Endodermal cell (in vitro differentiated cells): ENCODE measurements around the gene EFTUD2. TPM values are rescaled to one million over a fixed set of nuclear protein-coding genes. Genes with fewer than 3 reads are reported as not detected.
A peak's percentile ranks its signal among the peaks of the same experiment; 100 is the strongest.
"Not testable (repeated sequence)": the region's sequence is repeated elsewhere in the genome, so short reads cannot be mapped to it uniquely, and the experiment has no call there.

ENCODE experiments used
- DNase-seq: peaks from one replicate; pipeline ENCODE4 v3.0.0-alpha.2; 2017
- H3K27ac ChIP-seq: 2 replicates; pipeline ENCODE4 v1.5.1; 2013; ENCODE audit warnings: mild to moderate bottlenecking, low read depth, low read length, moderate library complexity
- H3K27me3 ChIP-seq: 2 replicates; pipeline ENCODE4 v1.6.1; 2013; ENCODE audit warnings: mild to moderate bottlenecking, low read length, moderate library complexity; ENCODE audit not compliant: insufficient read depth, control insufficient read depth, poor library complexity, severe bottlenecking
- H3K36me3 ChIP-seq: 2 replicates; pipeline ENCODE4 v1.7.0; 2013; ENCODE audit warnings: mild to moderate bottlenecking, low read length, moderate library complexity; ENCODE audit not compliant: control insufficient read depth, insufficient read depth
- H3K4me1 ChIP-seq: one replicate; pipeline ENCODE4 v1.7.0; 2013; ENCODE audit warnings: low read length; ENCODE audit not compliant: control insufficient read depth, insufficient read depth
- H3K4me3 ChIP-seq: 2 replicates; pipeline ENCODE4 v1.5.1; 2013; ENCODE audit warnings: mild to moderate bottlenecking, low read length, moderate library complexity
- H3K9ac ChIP-seq: 2 replicates; pipeline ENCODE4 v1.6.1; 2013; ENCODE audit warnings: mild to moderate bottlenecking, low read length, moderate library complexity; ENCODE audit not compliant: poor library complexity, severe bottlenecking; ENCODE audit errors: extremely low read depth
- H3K9me3 ChIP-seq: 2 replicates; pipeline ENCODE4 v1.6.1; 2013; ENCODE audit warnings: mild to moderate bottlenecking, low read length, moderate library complexity; ENCODE audit not compliant: control insufficient read depth
- H3K27ac Mint-ChIP-seq: 2 replicates; pipeline ENCODE4 v1.8.0; 2020; ENCODE audit warnings: mixed read lengths
- H3K27me3 Mint-ChIP-seq: 2 replicates; pipeline ENCODE4 v1.8.0; 2021; ENCODE audit warnings: mild to moderate bottlenecking, mixed read lengths; ENCODE audit not compliant: insufficient read depth
- H3K36me3 Mint-ChIP-seq: 2 replicates; pipeline ENCODE4 v1.8.0; 2020; ENCODE audit warnings: low read depth, mixed read lengths
- H3K4me1 Mint-ChIP-seq: 2 replicates; pipeline ENCODE4 v1.8.0; 2020; ENCODE audit warnings: mixed read lengths
- H3K4me3 Mint-ChIP-seq: 2 replicates; pipeline ENCODE4 v1.8.0; 2020; ENCODE audit warnings: mild to moderate bottlenecking, moderate library complexity, mixed read lengths
- H3K9me3 Mint-ChIP-seq: 2 replicates; pipeline ENCODE4 v1.8.0; 2020; ENCODE audit warnings: mild to moderate bottlenecking, mixed read lengths
- CTCF ChIP-seq: fragments of 200-600 bp; sonication (generic); conservative IDR thresholded peaks from 2 replicates; pipeline ENCODE4 v1.5.0; 2021; ENCODE audit warnings: antibody characterized with exemption, mild to moderate bottlenecking
- WGBS, 2 experiments: methylation state at CpG; one replicate each; pipeline versions ENCODE4 v1.1.5 to v1.1.7; 2013; ENCODE audit warnings: missing lambda C conversion rate in 2 of 2, mixed read lengths in 1 of 2; ENCODE audit not compliant: insufficient coverage in 1 of 2, insufficient read length in 1 of 2; 5-methylcytosine and 5-hydroxymethylcytosine counted together
- total RNA-seq, 2 donors: library from RNA; stranded (reverse); fragmentation: NEBNext Ultra II Directional in 1 of 2; extraction: Animal tissue kit (Norgen Biotek cat#: 25700) in 1 of 2; gene quantifications; 2 replicates in 1 of 2; 3 replicates in 1 of 2; pipeline ENCODE4 v1.2.1, GENCODE V29; 2021

Gene EFTUD2
- total RNA-seq, 2 donors from 2014 or later: 145 to 171 TPM

GRCh38 chr17:44947461-44948314 is 48.4 kb upstream of the EFTUD2 start, which contains the start of gene KIF18B:
Gene KIF18B, minus strand, starts transcription at chr17:44947773. Its CDS starts 11,429 bp downstream, at chr17:44936344.
- no peaks in the 10 kb centered on the region for H3K9me3 ChIP-seq
- 9 to 25% methylated on average over 32 to 62 of the region's 62 CpGs for WGBS, 2 experiments
- TF ChIP-seq CTCF: no peak
- peak within 1 kb of the TSS; percentile 80 for H3K4me3 ChIP-seq
- H3K9me3 Mint-ChIP-seq: no peaks in the 10 kb centered on the region
- peaks cover 6% of the 10 kb centered on the region for H3K27me3 ChIP-seq
- peaks cover 6% of the 10 kb centered on the region for H3K4me1 Mint-ChIP-seq
- H3K27ac ChIP-seq: peak within 1 kb of the TSS; percentile 42
- H3K27me3 Mint-ChIP-seq: peaks cover 5% of the 10 kb centered on the region
- H3K27ac Mint-ChIP-seq: peak within 1 kb of the TSS; percentile 90
- peaks cover 20% of the 10 kb centered on the region for H3K36me3 ChIP-seq
- DNase-seq: peak; percentile 99
- H3K4me3 Mint-ChIP-seq: peak within 1 kb of the TSS; percentile 91
- no peaks in the 10 kb centered on the region for H3K4me1 ChIP-seq
- H3K36me3 Mint-ChIP-seq: peaks cover 16% of the 10 kb centered on the region
- H3K9ac ChIP-seq: peak within 1 kb of the TSS; percentile 78

GRCh38 chr17:44945652-44946051 is 46.4 kb upstream of the EFTUD2 start:
- not testable (repeated sequence) for H3K27ac ChIP-seq, H3K9me3 Mint-ChIP-seq, H3K9ac ChIP-seq, H3K4me1 ChIP-seq, H3K27me3 ChIP-seq, H3K27ac Mint-ChIP-seq, H3K9me3 ChIP-seq, H3K27me3 Mint-ChIP-seq, DNase-seq
- Mint-ChIP-seq H3K4me1 (peaks cover 12% of the 10 kb centered on the region), H3K4me3 (peak overlapping the region; percentile 91), H3K36me3 (peaks cover 16% of the 10 kb centered on the region)
- WGBS, 2 experiments: 93 to 97% methylated on average over 7 to 9 of the region's 10 CpGs
- Histone ChIP-seq H3K36me3 (peaks cover 29% of the 10 kb centered on the region), H3K4me3 (peak overlapping the region; percentile 80)

GRCh38 chr17:44942456-44942855 is 43.2 kb upstream of the EFTUD2 start:
- no peak overlapping the region for H3K27ac Mint-ChIP-seq
- Histone ChIP-seq H3K9ac (no peak overlapping the region), H3K4me3 (no peak overlapping the region), H3K9me3 (peaks cover 7% of the 10 kb centered on the region), H3K36me3 (peaks cover 56% of the 10 kb centered on the region), H3K4me1 (no peaks in the 10 kb centered on the region), H3K27me3 (no peaks in the 10 kb centered on the region), H3K27ac (no peak overlapping the region)
- H3K9me3 Mint-ChIP-seq: peaks cover 3% of the 10 kb centered on the region
- H3K4me1 Mint-ChIP-seq: peaks cover 14% of the 10 kb centered on the region
- no peak for TF ChIP-seq CTCF
- DNase-seq: no peak
- WGBS, 2 experiments: 88 to 91% methylated on average over 2 to 3 of the region's 4 CpGs
- H3K4me3 Mint-ChIP-seq: no peak overlapping the region
- no peaks in the 10 kb centered on the region for H3K27me3 Mint-ChIP-seq
- H3K36me3 Mint-ChIP-seq: peaks cover 28% of the 10 kb centered on the region
